ENCODE data around the gene MRPS7.

Gene MRPS7

GRCh38 chr17:75285123-75285522, 23.4 kb downstream of the MRPS7 start:
- no peak overlapping the region for H3K4me3 ChIP-seq (ENCODE audit: low read length)
- H3K36me3 ChIP-seq (replicated peaks; ENCODE audit: low read depth, low read length), result peaks cover 38% of the 10 kb centered on the region
- H3K27ac ChIP-seq (ENCODE audit: low read length), result no peak overlapping the region
- H3K79me2 ChIP-seq (ENCODE audit: low read length), result peaks cover 55% of the 10 kb centered on the region
- peaks cover 10% of the 10 kb centered on the region for H3K4me1 ChIP-seq (ENCODE audit: low read length)
- no peaks in the 10 kb centered on the region; the same call in 1 of the 2 replicates for H4K20me1 ChIP-seq (ENCODE audit: insufficient read depth, low read length)
- TF ChIP-seq CTCF (IDR thresholded peaks at IDR 0.05; ENCODE audit: low read depth, low read length), result no peak
- TF ChIP-seq EZH2phosphoT487 (IDR thresholded peaks at IDR 0.05; ENCODE audit: low read depth), result no peak
- H3K9me3 ChIP-seq (ENCODE audit: insufficient read depth, low read length), result no peaks in the 10 kb centered on the region
- no peak overlapping the region for H3K9ac ChIP-seq (ENCODE audit: low read length)
- H3K27me3 ChIP-seq (ENCODE audit: low read depth, low read length), result no peaks in the 10 kb centered on the region
- H3K4me2 ChIP-seq (ENCODE audit: low read length), result no peak overlapping the region
- no peak overlapping the region for H2AFZ ChIP-seq (ENCODE audit: low read depth, low read length)

GRCh38 chr17:75287221-75287620, 25.5 kb downstream of the MRPS7 start:
- Histone ChIP-seq H4K20me1 (ENCODE audit: insufficient read depth, low read length) (no peaks in the 10 kb centered on the region; the same call in 1 of the 2 replicates), H3K27ac (ENCODE audit: low read length) (no peak overlapping the region), H2AFZ (ENCODE audit: low read depth, low read length) (no peak overlapping the region), H3K9me3 (ENCODE audit: insufficient read depth, low read length) (no peaks in the 10 kb centered on the region), H3K4me2 (ENCODE audit: low read length) (peak overlapping the region; percentile 86), H3K36me3 (replicated peaks; ENCODE audit: low read depth, low read length) (peaks cover 34% of the 10 kb centered on the region), H3K79me2 (ENCODE audit: low read length) (peaks cover 48% of the 10 kb centered on the region), H3K9ac (ENCODE audit: low read length) (no peak overlapping the region), H3K4me3 (ENCODE audit: low read length) (no peak overlapping the region), H3K4me1 (ENCODE audit: low read length) (peaks cover 25% of the 10 kb centered on the region), H3K27me3 (ENCODE audit: low read depth, low read length) (no peaks in the 10 kb centered on the region)
- no peak for TF ChIP-seq EZH2phosphoT487 (IDR thresholded peaks at IDR 0.05; ENCODE audit: low read depth)
- TF ChIP-seq CTCF (IDR thresholded peaks at IDR 0.05; ENCODE audit: low read depth, low read length), result no peak

GRCh38 chr17:75288359-75288758, 26.7 kb downstream of the MRPS7 start:
- Histone ChIP-seq H3K27me3 (ENCODE audit: low read depth, low read length) (no peaks in the 10 kb centered on the region), H3K27ac (ENCODE audit: low read length) (peak overlapping the region; percentile 91), H2AFZ (ENCODE audit: low read depth, low read length) (no peak overlapping the region), H3K9me3 (ENCODE audit: insufficient read depth, low read length) (no peaks in the 10 kb centered on the region), H3K4me1 (ENCODE audit: low read length) (peaks cover 25% of the 10 kb centered on the region), H3K4me3 (ENCODE audit: low read length) (peak overlapping the region; percentile 94), H3K9ac (ENCODE audit: low read length) (peak overlapping the region; percentile 88), H3K36me3 (replicated peaks; ENCODE audit: low read depth, low read length) (peaks cover 32% of the 10 kb centered on the region), H3K4me2 (ENCODE audit: low read length) (peak overlapping the region; percentile 86), H3K79me2 (ENCODE audit: low read length) (peaks cover 46% of the 10 kb centered on the region), H4K20me1 (ENCODE audit: insufficient read depth, low read length) (no peaks in the 10 kb centered on the region; the same call in 1 of the 2 replicates)
- TF ChIP-seq CTCF (IDR thresholded peaks at IDR 0.05; ENCODE audit: low read depth, low read length) (no peak), EZH2phosphoT487 (IDR thresholded peaks at IDR 0.05; ENCODE audit: low read depth) (no peak)

GRCh38 chr17:75288770-75289114, 27.1 kb downstream of the MRPS7 start:
- Histone ChIP-seq H3K4me1 (ENCODE audit: low read length) (peaks cover 27% of the 10 kb centered on the region), H3K79me2 (ENCODE audit: low read length) (peaks cover 42% of the 10 kb centered on the region), H3K27ac (ENCODE audit: low read length) (peak overlapping the region; percentile 91), H3K9me3 (ENCODE audit: insufficient read depth, low read length) (no peaks in the 10 kb centered on the region), H3K4me2 (ENCODE audit: low read length) (peak overlapping the region; percentile 86), H3K4me3 (ENCODE audit: low read length) (peak overlapping the region; percentile 94), H3K27me3 (ENCODE audit: low read depth, low read length) (no peaks in the 10 kb centered on the region), H4K20me1 (ENCODE audit: insufficient read depth, low read length) (no peaks in the 10 kb centered on the region; the same call in 1 of the 2 replicates), H2AFZ (ENCODE audit: low read depth, low read length) (0 out of 2 replicates have a peak overlapping the region, but pooled peaks have one; percentile 1), H3K9ac (ENCODE audit: low read length) (peak overlapping the region; percentile 88), H3K36me3 (replicated peaks; ENCODE audit: low read depth, low read length) (peaks cover 29% of the 10 kb centered on the region)
- TF ChIP-seq EZH2phosphoT487 (IDR thresholded peaks at IDR 0.05; ENCODE audit: low read depth) (no peak), CTCF (IDR thresholded peaks at IDR 0.05; ENCODE audit: low read depth, low read length) (no peak)

Measured in OCI-LY3 (cell line).